GM23338 (cell line): ENCODE data around the gene BTBD9. TPM values are rescaled to one million over a fixed set of nuclear protein-coding genes. Genes with fewer than 3 reads are reported as not detected.

ENCODE experiments used
- ATAC-seq: fragments of 200-7000 bp; cut with Tn5 transposase; 3 replicates; pipeline ENCODE4 v1.9.1; 2020
- DNase-seq: peaks from one replicate; pipeline ENCODE4 v3.0.0-alpha.2; 2015; ENCODE audit warnings: low spot score
- H2AFZ ChIP-seq: fragments of 200-600 bp; sonication (generic); 2 replicates; pipeline ENCODE4 v1.8.0; 2016; ENCODE audit warnings: antibody characterized with exemption, mild to moderate bottlenecking, moderate library complexity
- H3F3A ChIP-seq: fragments of 200-600 bp; sonication (generic); replicated peaks from 2 replicates; pipeline ENCODE4 v1.8.0; 2017; ENCODE audit warnings: antibody characterized with exemption, mixed run types, low read depth
- H3K27ac ChIP-seq: fragments of 200-600 bp; sonication (generic); 2 replicates; pipeline ENCODE4 v1.6.1; 2016; ENCODE audit warnings: low read depth
- H3K27me3 ChIP-seq: fragments of 200-600 bp; sonication (generic); 2 replicates; pipeline ENCODE4 v1.8.0; 2016; ENCODE audit warnings: mild to moderate bottlenecking, mixed run types, moderate library complexity; ENCODE audit not compliant: insufficient read depth
- H3K36me3 ChIP-seq: fragments of 200-600 bp; sonication (generic); 2 replicates; pipeline ENCODE4 v1.8.0; 2016; ENCODE audit warnings: mild to moderate bottlenecking; ENCODE audit not compliant: insufficient read depth
- H3K4me1 ChIP-seq: fragments of 200-600 bp; sonication (generic); 2 replicates; pipeline ENCODE4 v1.8.0; 2016; ENCODE audit warnings: mild to moderate bottlenecking, moderate library complexity; ENCODE audit not compliant: insufficient read depth
- H3K4me2 ChIP-seq: fragments of 200-600 bp; sonication (generic); 2 replicates; pipeline ENCODE4 v1.7.1; 2017; ENCODE audit warnings: mixed run types
- H3K4me3 ChIP-seq: fragments of 200-600 bp; sonication (generic); 2 replicates; pipeline ENCODE4 v1.6.1; 2016; ENCODE audit warnings: mixed run types
- H3K79me2 ChIP-seq: fragments of 200-600 bp; sonication (generic); replicated peaks from 2 replicates; pipeline ENCODE4 v1.8.0; 2017; ENCODE audit warnings: mild to moderate bottlenecking; ENCODE audit not compliant: insufficient read depth
- H3K9me2 ChIP-seq: fragments of 200-600 bp; sonication (generic); 2 replicates; pipeline ENCODE4 v1.8.0; 2017; ENCODE audit not compliant: insufficient read depth
- H4K20me1 ChIP-seq: fragments of 200-600 bp; sonication (generic); replicated peaks from 2 replicates; pipeline ENCODE4 v1.8.0; 2017; ENCODE audit warnings: mild to moderate bottlenecking; ENCODE audit not compliant: insufficient read depth
- H3K27ac Mint-ChIP-seq: 2 replicates; pipeline ENCODE4 v1.8.0; 2020; ENCODE audit warnings: inconsistent platforms, mild to moderate bottlenecking, moderate library complexity, mixed read lengths
- H3K27me3 Mint-ChIP-seq: 3 replicates; pipeline ENCODE4 v1.8.0; 2022; ENCODE audit warnings: low read depth, mild to moderate bottlenecking, moderate library complexity, mixed read lengths, inconsistent platforms; ENCODE audit not compliant: insufficient read depth, poor library complexity
- H3K36me3 Mint-ChIP-seq: 3 replicates; pipeline ENCODE4 v1.8.0; 2021; ENCODE audit warnings: low read depth, mild to moderate bottlenecking, inconsistent platforms, moderate library complexity, mixed read lengths
- H3K4me1 Mint-ChIP-seq: 3 replicates; pipeline ENCODE4 v1.8.0; 2020; ENCODE audit warnings: mild to moderate bottlenecking, inconsistent platforms, mixed read lengths
- H3K4me3 Mint-ChIP-seq: 3 replicates; pipeline ENCODE4 v1.8.0; 2021; ENCODE audit warnings: moderate library complexity, mild to moderate bottlenecking, inconsistent platforms, mixed read lengths
- H3K9me3 Mint-ChIP-seq: 3 replicates; pipeline ENCODE4 v1.8.0; 2020; ENCODE audit warnings: moderate library complexity, mild to moderate bottlenecking, inconsistent platforms, mixed read lengths
- CREB1 ChIP-seq: fragments of 250-450 bp; sonication (Bioruptor Pico); IDR thresholded peaks from 2 replicates; pipeline ENCODE4 v1.5.0; 2020; ENCODE audit warnings: low read depth, mild to moderate bottlenecking, moderate library complexity
- CTCF ChIP-seq, 2 experiments: fragments of 200-600 bp in 1 of 2; sonication (generic) in 1 of 2; conservative IDR thresholded peaks; 2 replicates each; pipeline versions ENCODE4 v1.5.1 to v1.6.1; 2016 to 2017; ENCODE audit warnings: antibody characterized with exemption in 2 of 2, low read depth in 2 of 2, mild to moderate bottlenecking in 2 of 2, moderate library complexity in 1 of 2
- ETS1 ChIP-seq: IDR thresholded peaks from 2 replicates; pipeline ENCODE4 v1.6.1; 2016; ENCODE audit warnings: antibody characterized with exemption
- EZH2 ChIP-seq: fragments of 200-600 bp; sonication (generic); IDR thresholded peaks from one replicate; pipeline ENCODE4 v1.8.0; 2017; ENCODE audit warnings: antibody characterized with exemption, mild to moderate bottlenecking, low read depth; ENCODE audit not compliant: unreplicated experiment
- EZH2phosphoT487 ChIP-seq: fragments of 200-600 bp; sonication (generic); IDR thresholded peaks from one replicate; pipeline ENCODE4 v1.8.1; 2018; ENCODE audit warnings: antibody characterized with exemption; ENCODE audit not compliant: unreplicated experiment
- JUNB ChIP-seq: IDR thresholded peaks from one replicate; pipeline ENCODE4 v1.6.1; 2016; ENCODE audit warnings: antibody characterized with exemption; ENCODE audit not compliant: unreplicated experiment
- NANOG ChIP-seq: IDR thresholded peaks from 2 replicates; pipeline ENCODE4 v1.6.1; 2016; ENCODE audit warnings: antibody characterized with exemption, borderline replicate concordance
- POLR2AphosphoS5 ChIP-seq: IDR thresholded peaks from 2 replicates; pipeline ENCODE4 v1.6.1; 2016; ENCODE audit warnings: antibody characterized with exemption, low read depth
- REST ChIP-seq: IDR thresholded peaks from one replicate; pipeline ENCODE4 v1.6.1; 2018; ENCODE audit warnings: antibody characterized with exemption; ENCODE audit not compliant: unreplicated experiment
- STAT1 ChIP-seq: IDR thresholded peaks from one replicate; pipeline ENCODE4 v1.6.1; 2016; ENCODE audit warnings: antibody characterized with exemption; ENCODE audit not compliant: unreplicated experiment
- ZNF114 ChIP-seq: fragments of 250-450 bp; sonication (Bioruptor Pico); IDR thresholded peaks from 2 replicates; pipeline ENCODE4 v1.5.0; 2020; ENCODE audit warnings: mild to moderate bottlenecking, moderate library complexity
- ZNF331 ChIP-seq: fragments of 250-450 bp; sonication (Bioruptor Pico); IDR thresholded peaks from 2 replicates; pipeline ENCODE4 v1.5.0; 2020; ENCODE audit warnings: low read depth, mild to moderate bottlenecking, moderate library complexity
- ZNF462 ChIP-seq: fragments of 250-450 bp; sonication (Bioruptor Pico); IDR thresholded peaks from 2 replicates; pipeline ENCODE4 v1.5.0; 2020; ENCODE audit warnings: mild to moderate bottlenecking, moderate library complexity
- polyA plus RNA-seq: library from polyadenylated mRNA; unstranded; fragments of >200 nt; fragmentation: Nextera tagmentation; extraction: Ambion mirVana; gene quantifications from 2 replicates; pipeline ENCODE4 v1.2.1, GENCODE V29; 2016
- total RNA-seq: library from RNA; depleted of rRNA; stranded (reverse); fragments of >200 nt; shearing (Covaris generic); gene quantifications from 2 replicates; pipeline ENCODE4 v1.2.3, GENCODE V29; 2014

BTBD9 gene
- total and polyA plus RNA-seq, 2 experiments from 2014 or later, result 4.2 to 5.3 TPM

- Mint-ChIP-seq H3K4me3 (no peak overlapping the region), H3K4me1 (peaks cover 46% of the 10 kb centered on the region)
These were observed 367.5 kb downstream of the BTBD9 start for GRCh38 chr6:38272222-38272621.

More at GRCh38 chr6:38272222-38272621, 367.5 kb downstream of the BTBD9 start:
- TF ChIP-seq POLR2AphosphoS5, result no peak
- no peak for TF ChIP-seq CREB1
- no peak for TF ChIP-seq ZNF114 (CRISPR knock-in tag)
- TF ChIP-seq EZH2phosphoT487, result no peak
- no peak for TF ChIP-seq EZH2
- TF ChIP-seq CTCF (conservative IDR thresholded peaks at IDR 0.05; ENCODE audit: low read depth in 2 of 2), result no peak
- no peak for TF ChIP-seq ETS1
- TF ChIP-seq JUNB, result no peak
- no peak for TF ChIP-seq STAT1
- no peak for TF ChIP-seq REST
- TF ChIP-seq ZNF462 (CRISPR knock-in tag), result no peak
- TF ChIP-seq NANOG, result no peak
- no peak for TF ChIP-seq ZNF331
- Histone ChIP-seq H2AFZ (no peak overlapping the region), H3K27ac (no peak overlapping the region), H3K4me3 (no peak overlapping the region), H3K27me3 (no peaks in the 10 kb centered on the region), H3K79me2 (no peaks in the 10 kb centered on the region), H3K4me2 (no peak overlapping the region), H3K4me1 (peaks cover 43% of the 10 kb centered on the region), H3K9me2 (no peaks in the 10 kb centered on the region), H3F3A (no peaks in the 10 kb centered on the region), H4K20me1 (no peaks in the 10 kb centered on the region), H3K36me3 (no peaks in the 10 kb centered on the region)
- no peaks in the 10 kb centered on the region; the same call in 2 of the 3 replicates for H3K9me3 Mint-ChIP-seq
- peaks cover 5% of the 10 kb centered on the region for H3K27me3 Mint-ChIP-seq
- no peak for DNase-seq
- H3K36me3 Mint-ChIP-seq, result no peaks in the 10 kb centered on the region
- no peak overlapping the region for H3K27ac Mint-ChIP-seq
- no peak for ATAC-seq
